GM21529 (cell line): ENCODE data around the gene AHSG.

Experiments
- ATAC-seq: cut with Tn5 transposase; IDR thresholded peaks from one replicate; pipeline ENCODE4 v1.9.1; 2021; ENCODE audit not compliant: unreplicated experiment

AHSG gene

GRCh38 chr3:186637686-186638085 lies 24.8 kb downstream of the AHSG start:
- no peak for ATAC-seq

GRCh38 chr3:186638259-186638658 lies 25.4 kb downstream of the AHSG start:
- no peak for ATAC-seq

- ATAC-seq, result no peak
These were observed 27.1 kb downstream of the AHSG start, which contains the start of gene FETUB for GRCh38 chr3:186639778-186640472. FETUB (plus strand) TSS chr3:186640399; CDS start chr3:186640461, 62 bp downstream.

- ATAC-seq, result no peak
These were observed 27.6 kb downstream of the AHSG start for GRCh38 chr3:186640473-186640818.

- ATAC-seq, result no peak
These were observed 28.1 kb downstream of the AHSG start for GRCh38 chr3:186640929-186641328.

- no peak for ATAC-seq
These were observed 29.2 kb downstream of the AHSG start for GRCh38 chr3:186642014-186642413.

GRCh38 chr3:186643493-186643892 lies 30.6 kb downstream of the AHSG start:
- no peak for ATAC-seq

- ATAC-seq, result no peak
These were observed 31.8 kb downstream of the AHSG start for GRCh38 chr3:186644683-186645082.

GRCh38 chr3:186646106-186646505 lies 33.2 kb downstream of the AHSG start:
- no peak for ATAC-seq

GRCh38 chr3:186646841-186647240 lies 34.0 kb downstream of the AHSG start:
- ATAC-seq, result no peak

GRCh38 chr3:186648851-186649250 lies 36.0 kb downstream of the AHSG start:
- no peak for ATAC-seq

GRCh38 chr3:186651678-186652215 lies 38.9 kb downstream of the AHSG start:
- no peak for ATAC-seq

GRCh38 chr3:186653080-186653707 lies 40.3 kb downstream of the AHSG start:
- ATAC-seq, result peak; percentile 96

- ATAC-seq, result no peak
These were observed 41.1 kb downstream of the AHSG start for GRCh38 chr3:186653984-186654383.

GRCh38 chr3:186663361-186664118 lies 50.7 kb downstream of the AHSG start:
- no peak for ATAC-seq

GRCh38 chr3:186664119-186664495 lies 51.2 kb downstream of the AHSG start:
- ATAC-seq, result no peak

GRCh38 chr3:186664506-186664905 lies 51.6 kb downstream of the AHSG start:
- ATAC-seq, result no peak

GRCh38 chr3:186665625-186666188 lies 52.8 kb downstream of the AHSG start, which contains the start of gene HRG:
HRG (plus strand) TSS chr3:186666014; CDS start chr3:186666032, 18 bp downstream.
- ATAC-seq, result no peak

GRCh38 chr3:186668426-186668825 lies 55.6 kb downstream of the AHSG start:
- no peak for ATAC-seq

- no peak for ATAC-seq
These were observed 56.7 kb downstream of the AHSG start for GRCh38 chr3:186669378-186670084.

- ATAC-seq, result no peak
These were observed 57.3 kb downstream of the AHSG start for GRCh38 chr3:186670155-186670554.
